AG10803 (cell line): ENCODE results near the gene EPB41L4A.
"Not testable (repeated sequence)": the region's sequence is repeated elsewhere in the genome, so short reads cannot be mapped to it uniquely, and the experiment has no call there.

ENCODE experiments used
- DNase-seq: peaks from one replicate; pipeline ENCODE4 v3.0.0; 2010; ENCODE audit warnings: low read depth
- H3K4me3 ChIP-seq: 2 replicates; pipeline ENCODE4 v1.5.1; 2011; ENCODE audit warnings: mild to moderate bottlenecking, low read length, control low read depth
- CTCF ChIP-seq: conservative IDR thresholded peaks from 2 replicates; pipeline ENCODE4 v1.5.1; 2011; ENCODE audit warnings: mild to moderate bottlenecking, low read length, control low read depth, inconsistent platforms

The EPB41L4A gene

GRCh38 chr5:112372543-112372942 lies 46.5 kb downstream of the EPB41L4A start:
- TF ChIP-seq CTCF, result no peak
- DNase-seq, result no peak
- no peak overlapping the region for H3K4me3 ChIP-seq

DNA sequence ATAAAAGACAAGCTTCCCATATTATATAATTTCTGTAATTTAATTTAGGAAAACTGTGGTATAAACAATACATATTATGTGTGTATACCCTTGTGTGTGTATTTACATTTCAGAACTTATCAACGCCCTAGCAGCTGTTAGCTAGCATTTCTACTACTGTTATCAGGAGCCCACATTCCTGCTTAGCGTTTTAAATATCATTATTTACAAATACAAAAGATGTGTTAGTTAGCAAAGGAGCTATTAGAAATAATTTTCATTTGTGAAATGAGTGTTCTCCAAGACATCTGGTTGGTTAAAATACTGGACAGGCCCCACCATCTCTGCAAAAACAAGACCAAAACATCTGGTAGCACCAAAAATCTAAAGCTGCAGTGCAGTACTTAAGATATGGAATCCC lies 48.0 kb downstream of the EPB41L4A start:
- DNase-seq, result no peak
- TF ChIP-seq CTCF, result no peak
- H3K4me3 ChIP-seq, result no peak overlapping the region

DNA sequence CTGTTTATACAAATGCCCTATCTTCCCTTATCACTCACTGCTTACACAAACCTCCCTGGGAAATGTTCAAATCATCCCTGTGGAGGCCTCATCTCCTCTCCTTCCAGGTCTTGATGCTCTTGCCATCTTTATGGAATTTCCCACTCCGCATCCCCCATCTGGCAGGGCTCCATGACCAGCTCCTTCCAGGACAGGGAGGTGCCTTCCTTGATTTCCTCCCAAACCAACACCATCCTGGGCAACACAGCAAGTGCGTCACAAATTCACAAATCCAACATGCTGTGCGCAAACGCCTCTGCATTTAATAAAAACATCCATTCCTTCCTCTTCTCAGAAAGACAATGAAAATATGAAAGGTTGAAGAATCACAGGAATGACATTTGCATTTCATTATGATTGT lies 51.7 kb downstream of the EPB41L4A start:
- TF ChIP-seq CTCF, result no peak
- DNase-seq, result no peak
- H3K4me3 ChIP-seq, result no peak overlapping the region

- H3K4me3 ChIP-seq, result no peak overlapping the region
- peak; percentile 31; the same call in 1 of the 2 replicates for TF ChIP-seq CTCF
- DNase-seq, result no peak
Measured at GRCh38 chr5:112366987-112367386, 52.1 kb downstream of the EPB41L4A start.

DNA sequence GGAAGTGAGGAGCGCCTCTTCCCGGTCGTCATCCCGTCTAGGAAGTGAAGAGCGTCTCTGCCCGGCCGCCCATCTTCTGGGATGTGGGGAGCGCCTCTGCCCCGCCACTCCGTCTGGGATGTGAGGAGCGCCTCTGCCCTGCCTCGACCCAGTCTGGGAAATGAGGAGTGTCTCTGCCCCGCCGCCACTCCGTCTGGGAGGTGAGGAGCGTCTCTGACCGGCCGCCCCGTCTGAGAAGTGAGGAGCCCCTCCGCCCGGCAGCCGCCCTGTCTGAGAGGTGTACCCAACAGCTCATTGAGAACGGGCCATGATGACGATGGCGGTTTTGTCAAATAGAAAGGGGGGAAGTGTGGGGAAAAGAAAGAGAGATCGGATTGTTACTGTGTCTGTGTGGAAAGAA lies 58.3 kb downstream of the EPB41L4A start:
- not testable (repeated sequence) for DNase-seq, H3K4me3 ChIP-seq

GRCh38 chr5:112356178-112356956 lies 62.7 kb downstream of the EPB41L4A start:
- H3K4me3 ChIP-seq, result no peak overlapping the region
- no peak for TF ChIP-seq CTCF
- DNase-seq, result no peak

DNA sequence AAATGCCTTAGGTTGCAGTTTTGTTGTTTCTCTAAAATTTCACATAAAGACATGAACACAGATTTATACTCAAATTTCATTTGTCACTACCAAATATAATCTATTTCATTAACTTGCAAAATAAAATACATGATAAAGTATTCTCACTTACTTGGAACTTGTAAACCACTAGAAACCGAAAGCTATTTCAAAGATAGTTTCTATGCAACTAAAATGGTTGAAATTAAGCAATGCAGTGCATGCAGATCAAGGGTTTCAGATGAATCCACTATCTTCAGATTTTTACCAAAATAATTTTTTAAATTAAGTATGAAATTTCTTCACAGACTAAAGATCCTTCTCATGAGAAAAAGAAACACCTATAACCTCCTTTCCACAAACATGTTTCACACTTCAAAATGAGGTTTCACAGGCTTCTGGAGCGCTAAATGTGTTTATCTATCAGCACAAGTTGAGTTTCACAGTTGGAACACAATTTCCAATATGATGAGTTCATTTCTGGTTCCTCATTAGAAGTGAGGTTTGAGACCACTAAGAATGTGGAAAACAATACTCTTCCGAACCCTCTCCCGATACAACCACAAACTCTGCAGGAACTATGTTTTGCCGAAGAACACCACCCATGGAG lies 63.9 kb downstream of the EPB41L4A start:
- no peak overlapping the region for H3K4me3 ChIP-seq
- no peak for DNase-seq
- no peak for TF ChIP-seq CTCF
